B cell (primary cell): ENCODE results near the gene USP17L30. TPM values are rescaled to one million over a fixed set of nuclear protein-coding genes. Genes with fewer than 3 reads are reported as not detected.
"Not testable (repeated sequence)": the region's sequence is repeated elsewhere in the genome, so short reads cannot be mapped to it uniquely, and the experiment has no call there.

ENCODE experiments used
- ATAC-seq: fragments of 200-7000 bp; cut with Tn5 transposase; one replicate; pipeline ENCODE4 v1.10.0; 2021; ENCODE audit warnings: low read depth, mild to moderate bottlenecking, moderate number of reproducible peaks, moderate library complexity
- CTCF ChIA-PET: fragments of 350-600 bp; sonication (Branson Sonifier 250); formaldehyde crosslinking; loops from one replicate; lab custom pipeline; 2021; ENCODE audit warnings: antibody characterized with exemption, inconsistent platforms; lab: Charles Lee
- POLR2A ChIA-PET: fragments of 350-600 bp; sonication (Branson Sonifier 250); formaldehyde crosslinking; loops from one replicate; lab custom pipeline; 2021; ENCODE audit warnings: antibody characterized with exemption; lab: Charles Lee
- DNase-seq: peaks from one replicate; pipeline ENCODE4 v3.0.0; 2013
- H2AFZ ChIP-seq: 2 replicates; pipeline ENCODE4 v1.6.1; 2012; ENCODE audit warnings: mild to moderate bottlenecking, low read depth, low read length; ENCODE audit not compliant: insufficient read depth, poor library complexity, severe bottlenecking
- H3K27ac ChIP-seq, 2 donors: 1 replicate in 1 of 2; 2 replicates in 1 of 2; pipeline ENCODE4 v1.5.1; 2012 to 2013; ENCODE audit warnings: low read length in 2 of 2, mild to moderate bottlenecking in 2 of 2, moderate library complexity in 1 of 2
- H3K27me3 ChIP-seq, 4 experiments: fragments of 200-600 bp in 1 of 4; sonication (generic) in 1 of 4; replicated peaks in 1 of 4; 1 replicate in 2 of 4; 2 replicates in 2 of 4; pipeline versions ENCODE4 v1.6.1 to v1.7.0; 2013 to 2016; ENCODE audit warnings: low read length in 3 of 4, mild to moderate bottlenecking in 2 of 4, mixed read lengths in 1 of 4, moderate library complexity in 1 of 4; ENCODE audit not compliant: insufficient read depth in 4 of 4, control insufficient read depth in 3 of 4; ENCODE audit errors: control extremely low read depth in 1 of 4
- H3K36me3 ChIP-seq, 2 experiments: replicated peaks in 1 of 2; 1 replicate in 1 of 2; 2 replicates in 1 of 2; pipeline versions ENCODE4 v1.6.1 to v1.7.1; 2013; ENCODE audit warnings: low read length in 1 of 2; ENCODE audit not compliant: insufficient read depth in 2 of 2, control insufficient read depth in 1 of 2; ENCODE audit errors: control extremely low read depth in 1 of 2, extremely low read depth in 1 of 2
- H3K4me1 ChIP-seq, 2 donors: fragments of 200-600 bp in 1 of 2; sonication (generic) in 1 of 2; 1 replicate in 1 of 2; 2 replicates in 1 of 2; pipeline versions ENCODE4 v1.5.1 to v1.6.1; 2013 to 2017; ENCODE audit warnings: low read length in 2 of 2; ENCODE audit not compliant: control insufficient read depth in 2 of 2, insufficient read depth in 2 of 2
- H3K4me2 ChIP-seq: replicated peaks from 2 replicates; pipeline ENCODE3; 2012; ENCODE audit warnings: mild to moderate bottlenecking, low read depth, low read length; ENCODE audit not compliant: poor library complexity, severe bottlenecking
- H3K4me3 ChIP-seq, 5 experiments: fragments of 200-600 bp in 1 of 5; sonication (generic) in 1 of 5; 1 replicate in 3 of 5; 2 replicates in 2 of 5; pipeline versions ENCODE4 v1.5.1 to v1.7.0; 2011 to 2016; ENCODE audit warnings: low read length in 4 of 5, mild to moderate bottlenecking in 4 of 5, low read depth in 2 of 5, control low read depth in 1 of 5, moderate library complexity in 1 of 5; ENCODE audit not compliant: insufficient read depth in 1 of 5; ENCODE audit errors: control extremely low read depth in 1 of 5, extremely low read depth in 1 of 5
- H3K79me2 ChIP-seq: fragments of 200-600 bp; sonication (generic); one replicate; pipeline ENCODE4 v1.6.0; 2016; ENCODE audit warnings: low read length; ENCODE audit not compliant: control insufficient read depth, insufficient read depth
- H3K9ac ChIP-seq: fragments of 200-600 bp; sonication (generic); 2 replicates; pipeline ENCODE4 v1.6.1; 2017; ENCODE audit warnings: mild to moderate bottlenecking, low read length, moderate library complexity
- H3K9me3 ChIP-seq, 3 donors: one replicate each; pipeline versions ENCODE4 v1.6.1 to v1.7.1; 2013; ENCODE audit warnings: low read length in 2 of 3; ENCODE audit not compliant: control insufficient read depth in 2 of 3, insufficient read depth in 1 of 3; ENCODE audit errors: control extremely low read depth in 1 of 3
- H4K20me1 ChIP-seq: 2 replicates; pipeline ENCODE4 v1.6.0; 2012; ENCODE audit warnings: mild to moderate bottlenecking, low read length; ENCODE audit not compliant: insufficient read depth, control insufficient read depth, poor library complexity, severe bottlenecking
- H3K27ac Mint-ChIP-seq: one replicate; pipeline ENCODE4 v1.8.0; 2021; ENCODE audit warnings: mixed read lengths
- H3K27me3 Mint-ChIP-seq: one replicate; pipeline ENCODE4 v1.8.0; 2021; ENCODE audit warnings: mixed read lengths
- H3K4me1 Mint-ChIP-seq: one replicate; pipeline ENCODE4 v1.8.0; 2021; ENCODE audit warnings: mixed read lengths
- H3K4me3 Mint-ChIP-seq: one replicate; pipeline ENCODE4 v1.8.0; 2021; ENCODE audit warnings: mixed read lengths
- H3K9me3 Mint-ChIP-seq: one replicate; pipeline ENCODE4 v1.8.0; 2022; ENCODE audit warnings: mixed read lengths; ENCODE audit not compliant: insufficient read depth
- WGBS: methylation state at CpG from one replicate; pipeline ENCODE4 v1.1.5; 2013; ENCODE audit warnings: missing lambda C conversion rate; ENCODE audit not compliant: insufficient coverage; 5-methylcytosine and 5-hydroxymethylcytosine counted together
- intact Hi-C: fragments of 100-400 bp; cut with micrococcal nuclease; formaldehyde crosslinking; loops from one replicate; pipeline ENCODE4 v1.10.0; 2022
- polyA plus RNA-seq: library from polyadenylated mRNA; depleted of rRNA; stranded (reverse); fragments of >200 nt; gene quantifications from 2 replicates; pipeline ENCODE4 v1.2.3, GENCODE V29; 2012
- total RNA-seq, 2 donors: library from RNA; stranded (reverse); fragments of 120-200 nt in 1 of 2; gene quantifications; 1 replicate in 1 of 2; 2 replicates in 1 of 2; pipeline versions ENCODE4 v1.2.3 to v1.2.4, GENCODE V29; 2013 to 2022

Gene USP17L30
- total and polyA plus RNA-seq, 2 donors (not counting 1 experiment from before 2014, with no cell fraction given) = not detected

- ATAC-seq, H3K9me3 Mint-ChIP-seq: not testable (repeated sequence)
Measured at GRCh38 chr4:9405774-9406173, 42.8 kb downstream of the USP17L30 start.

DNA sequence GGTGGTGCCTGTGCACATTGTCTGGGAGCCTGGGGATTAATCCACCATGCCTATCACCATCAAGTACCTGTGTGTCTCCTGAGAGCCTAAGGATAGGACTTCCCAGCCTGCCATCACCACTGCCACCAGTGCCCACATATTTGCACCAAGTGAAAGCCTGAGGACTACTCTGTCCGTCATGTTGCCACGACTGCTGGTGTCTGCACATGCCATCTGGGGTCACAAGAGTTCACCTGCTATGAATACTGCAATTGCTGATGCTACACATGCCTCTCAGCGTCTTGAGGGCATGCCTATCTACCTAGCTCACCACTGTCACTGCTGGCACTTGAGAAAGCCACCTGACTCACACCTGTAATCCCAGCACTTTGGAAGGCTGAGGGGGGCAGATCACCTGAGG, 43.6 kb downstream of the USP17L30 start:
- H2AFZ ChIP-seq, CTCF ChIA-PET: not testable (repeated sequence)

More at GRCh38 chr4:9405774-9406173, 42.8 kb downstream of the USP17L30 start:
- H3K4me3 ChIP-seq, H3K79me2 ChIP-seq, H3K27ac Mint-ChIP-seq, H3K27ac ChIP-seq, H3K9me3 ChIP-seq, intact Hi-C loops, H2AFZ ChIP-seq, H3K4me3 Mint-ChIP-seq, CTCF ChIA-PET, DNase-seq, H3K27me3 ChIP-seq, H3K4me2 ChIP-seq, H4K20me1 ChIP-seq, POLR2A ChIA-PET, H3K4me1 Mint-ChIP-seq, H3K36me3 ChIP-seq, H3K27me3 Mint-ChIP-seq, H3K9ac ChIP-seq, H3K4me1 ChIP-seq: not testable (repeated sequence)
- 90% methylated on average over 2 of the region's 2 CpGs for WGBS

More for the DNA sequence above, 43.6 kb downstream of the USP17L30 start:
- H3K9me3 Mint-ChIP-seq, H3K36me3 ChIP-seq, H3K9ac ChIP-seq, H3K27ac Mint-ChIP-seq, H3K4me2 ChIP-seq, H3K27ac ChIP-seq, H3K4me3 ChIP-seq, H4K20me1 ChIP-seq, ATAC-seq, DNase-seq, H3K4me1 ChIP-seq, H3K9me3 ChIP-seq, H3K4me1 Mint-ChIP-seq, H3K4me3 Mint-ChIP-seq, H3K79me2 ChIP-seq, H3K27me3 ChIP-seq, POLR2A ChIA-PET, H3K27me3 Mint-ChIP-seq, intact Hi-C loops: not testable (repeated sequence)
- 58% methylated on average over 3 of the region's 3 CpGs for WGBS
